Keratinocyte (primary cell): ENCODE results near the gene DENND2C. TPM values are rescaled to one million over a fixed set of nuclear protein-coding genes. Genes with fewer than 3 reads are reported as not detected.
A peak's percentile ranks its signal among the peaks of the same experiment; 100 is the strongest.

ENCODE experiments used
- DNase-seq: peaks from one replicate; pipeline ENCODE4 v3.0.0-alpha.2; 2011; ENCODE audit warnings: low read depth, missing footprints, low spot score
- FAIRE-seq: peaks from 2 replicates; lab custom pipeline; 2011; peaks lifted over from hg19 to GRCh38; lab: Jason Lieb, UNC
- H2AFZ ChIP-seq: 2 replicates; pipeline ENCODE4 v1.6.0; 2012; ENCODE audit warnings: low read length, control low read depth, inconsistent platforms; ENCODE audit not compliant: control insufficient read depth
- H3K27ac ChIP-seq: 2 replicates; pipeline ENCODE4 v1.5.1; 2011; ENCODE audit warnings: low read length; ENCODE audit not compliant: control insufficient read depth, insufficient read depth
- H3K27me3 ChIP-seq: 3 replicates; pipeline ENCODE4 v1.6.0; 2011; ENCODE audit warnings: low read length; ENCODE audit not compliant: control insufficient read depth, insufficient read depth; ENCODE audit errors: extremely low read depth
- H3K36me3 ChIP-seq, 2 experiments: 2 replicates in 1 of 2; 3 replicates in 1 of 2; pipeline ENCODE4 v1.5.1; 2011; ENCODE audit warnings: low read length in 2 of 2, mild to moderate bottlenecking in 1 of 2; ENCODE audit not compliant: control insufficient read depth in 2 of 2, insufficient read depth in 2 of 2; ENCODE audit errors: extremely low read depth in 1 of 2
- H3K4me1 ChIP-seq: 3 replicates; pipeline ENCODE4 v1.5.1; 2011; ENCODE audit warnings: low read length; ENCODE audit not compliant: control insufficient read depth, insufficient read depth; ENCODE audit errors: extremely low read depth
- H3K4me2 ChIP-seq: 3 replicates; pipeline ENCODE4 v1.6.0; 2011; ENCODE audit warnings: low read depth, low read length; ENCODE audit not compliant: control insufficient read depth, insufficient read depth; ENCODE audit errors: extremely low read depth
- H3K4me3 ChIP-seq, 3 experiments: fragments of 200-600 bp in 1 of 3; sonication (generic) in 1 of 3; 2 replicates in 2 of 3; 3 replicates in 1 of 3; pipeline ENCODE4 v1.5.1; 2011 to 2016; ENCODE audit warnings: low read length in 3 of 3, mild to moderate bottlenecking in 3 of 3, control low read depth in 2 of 3, inconsistent platforms in 1 of 3, low read depth in 1 of 3, mixed read lengths in 1 of 3, mixed run types in 1 of 3, moderate library complexity in 1 of 3; ENCODE audit not compliant: control insufficient read depth in 2 of 3, insufficient read depth in 2 of 3; ENCODE audit errors: extremely low read depth in 1 of 3
- H3K79me2 ChIP-seq: 2 replicates; pipeline ENCODE4 v1.6.0; 2012; ENCODE audit warnings: low read length; ENCODE audit not compliant: control insufficient read depth, insufficient read depth
- H3K9ac ChIP-seq: 3 replicates; pipeline ENCODE4 v1.6.0; 2011; ENCODE audit warnings: low read length; ENCODE audit not compliant: control insufficient read depth, insufficient read depth; ENCODE audit errors: extremely low read depth
- H3K9me1 ChIP-seq: 3 replicates; pipeline ENCODE4 v1.6.0; 2011; ENCODE audit warnings: low read length; ENCODE audit not compliant: control insufficient read depth, insufficient read depth; ENCODE audit errors: extremely low read depth
- H3K9me3 ChIP-seq: 2 replicates; pipeline ENCODE4 v1.5.1; 2012; ENCODE audit warnings: low read depth, low read length; ENCODE audit not compliant: control insufficient read depth
- H4K20me1 ChIP-seq: 3 replicates; pipeline ENCODE4 v1.6.0; 2011; ENCODE audit warnings: low read length; ENCODE audit not compliant: control insufficient read depth, insufficient read depth; ENCODE audit errors: extremely low read depth
- EZH2 ChIP-seq: IDR thresholded peaks from one replicate; pipeline ENCODE4 v1.6.1; 2012; ENCODE audit warnings: inconsistent platforms, mild to moderate bottlenecking, low read length, moderate library complexity
- dilution Hi-C: fragments of 300-500 bp; cut with MboI; formaldehyde crosslinking; loops from one replicate; pipeline ENCODE4 v1.7.0; 2020; ENCODE audit warnings: low sequenced_read_pairs; ENCODE audit not compliant: extremely low pct_ligation_motif_present
- polyA plus RNA-seq, 5 experiments: library from polyadenylated mRNA; depleted of rRNA in 3 of 5; stranded (reverse) in 3 of 5; stranded (forward) in 1 of 5; unstranded in 1 of 5; fragments of >200 nt; gene quantifications; 1 replicate in 1 of 5; 2 replicates in 3 of 5; 3 replicates in 1 of 5; pipeline versions ENCODE4 v1.2.1 to v1.2.3, GENCODE V29; 2011 to 2012; ENCODE audit warnings: missing spikeins in 2 of 5, low read depth in 1 of 5, low replicate concordance in 1 of 5
- TF ChIP-seq, protein P1 (sequence below), 3 experiments: IDR thresholded peaks in 1 of 3; conservative IDR thresholded peaks in 1 of 3; optimal IDR thresholded peaks in 1 of 3; 2 replicates in 2 of 3; 3 replicates in 1 of 3; pipeline versions ENCODE3 to v1.5.1; 2011; ENCODE audit warnings: low read length in 3 of 3, mild to moderate bottlenecking in 3 of 3, moderate library complexity in 2 of 3, control low read depth in 1 of 3, inconsistent platforms in 1 of 3; ENCODE audit not compliant: insufficient read depth in 2 of 3; ENCODE audit errors: extremely low read depth in 1 of 3

The DENND2C gene
- polyA plus RNA-seq, 1 donor (not counting 4 experiments of a cell fraction or from before 2014, with no cell fraction given) = 9.5 TPM

DNA sequence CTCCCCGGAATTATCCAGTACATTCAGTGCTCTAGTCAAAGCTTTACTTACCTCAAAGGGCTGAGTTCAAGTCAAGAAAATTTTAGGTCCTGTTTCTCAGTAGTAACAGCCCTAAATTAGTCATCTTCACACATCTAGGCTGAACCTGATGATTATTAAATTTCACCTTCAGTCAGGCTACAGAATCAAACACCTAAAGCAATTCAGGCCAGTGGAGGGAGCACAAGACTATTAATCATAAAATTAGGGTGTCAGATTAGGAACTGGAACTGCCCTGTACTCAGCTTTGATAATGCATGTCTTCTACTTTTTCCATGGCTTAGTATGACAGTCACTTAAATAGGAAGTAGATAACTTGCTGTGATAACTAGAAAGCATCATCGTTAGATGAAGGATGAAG, 60.0 kb downstream of the DENND2C start:
- no peak for FAIRE-seq
- no peaks in the 10 kb centered on the region for H3K9me3 ChIP-seq
- no peaks in the 10 kb centered on the region for H4K20me1 ChIP-seq
- H3K4me1 ChIP-seq = peaks cover 17% of the 10 kb centered on the region
- peak overlapping the region; percentile 100 for H3K27ac ChIP-seq
- DNase-seq = peak; percentile 45
- H3K4me2 ChIP-seq = peak overlapping the region; percentile 41
- H3K79me2 ChIP-seq = no peaks in the 10 kb centered on the region
- peaks cover 6 to 17% of the 10 kb centered on the region in 2 experiments for H3K36me3 ChIP-seq
- TF ChIP-seq EZH2 = no peak
- dilution Hi-C loops = no loop called here
- no peaks in the 10 kb centered on the region for H3K27me3 ChIP-seq
- H3K9ac ChIP-seq = peak overlapping the region; percentile 86
- no peak overlapping the region for H2AFZ ChIP-seq
- H3K4me3 ChIP-seq = no peak overlapping the region
- H3K9me1 ChIP-seq = no peaks in the 10 kb centered on the region

GRCh38 chr1:114609026-114609425, 60.8 kb downstream of the DENND2C start:
- peaks cover 6 to 17% of the 10 kb centered on the region in 2 experiments for H3K36me3 ChIP-seq
- H3K9ac ChIP-seq = no peak overlapping the region
- no peaks in the 10 kb centered on the region for H4K20me1 ChIP-seq
- no peak for TF ChIP-seq EZH2
- TF ChIP-seq, protein P1, sequence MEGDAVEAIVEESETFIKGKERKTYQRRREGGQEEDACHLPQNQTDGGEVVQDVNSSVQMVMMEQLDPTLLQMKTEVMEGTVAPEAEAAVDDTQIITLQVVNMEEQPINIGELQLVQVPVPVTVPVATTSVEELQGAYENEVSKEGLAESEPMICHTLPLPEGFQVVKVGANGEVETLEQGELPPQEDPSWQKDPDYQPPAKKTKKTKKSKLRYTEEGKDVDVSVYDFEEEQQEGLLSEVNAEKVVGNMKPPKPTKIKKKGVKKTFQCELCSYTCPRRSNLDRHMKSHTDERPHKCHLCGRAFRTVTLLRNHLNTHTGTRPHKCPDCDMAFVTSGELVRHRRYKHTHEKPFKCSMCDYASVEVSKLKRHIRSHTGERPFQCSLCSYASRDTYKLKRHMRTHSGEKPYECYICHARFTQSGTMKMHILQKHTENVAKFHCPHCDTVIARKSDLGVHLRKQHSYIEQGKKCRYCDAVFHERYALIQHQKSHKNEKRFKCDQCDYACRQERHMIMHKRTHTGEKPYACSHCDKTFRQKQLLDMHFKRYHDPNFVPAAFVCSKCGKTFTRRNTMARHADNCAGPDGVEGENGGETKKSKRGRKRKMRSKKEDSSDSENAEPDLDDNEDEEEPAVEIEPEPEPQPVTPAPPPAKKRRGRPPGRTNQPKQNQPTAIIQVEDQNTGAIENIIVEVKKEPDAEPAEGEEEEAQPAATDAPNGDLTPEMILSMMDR (optimal IDR thresholded peaks at IDR 0.05 in 1 of 3, IDR thresholded peaks at IDR 0.05 in 1 of 3, conservative IDR thresholded peaks at IDR 0.05 in 1 of 3; ENCODE audit: extremely low read depth in 1 of 3, insufficient read depth in 2 of 3, low read length in 3 of 3) = no peak
- H3K9me3 ChIP-seq = no peaks in the 10 kb centered on the region
- FAIRE-seq = no peak
- peaks cover 17% of the 10 kb centered on the region for H3K4me1 ChIP-seq
- no peaks in the 10 kb centered on the region for H3K79me2 ChIP-seq
- H3K27me3 ChIP-seq = no peaks in the 10 kb centered on the region
- peak overlapping the region; percentile 100 for H3K27ac ChIP-seq
- dilution Hi-C loops = no loop called here
- no peak overlapping the region for H2AFZ ChIP-seq
- no peak for DNase-seq
- H3K9me1 ChIP-seq = no peaks in the 10 kb centered on the region
- H3K4me2 ChIP-seq = no peak overlapping the region
- no peak overlapping the region for H3K4me3 ChIP-seq

DNA sequence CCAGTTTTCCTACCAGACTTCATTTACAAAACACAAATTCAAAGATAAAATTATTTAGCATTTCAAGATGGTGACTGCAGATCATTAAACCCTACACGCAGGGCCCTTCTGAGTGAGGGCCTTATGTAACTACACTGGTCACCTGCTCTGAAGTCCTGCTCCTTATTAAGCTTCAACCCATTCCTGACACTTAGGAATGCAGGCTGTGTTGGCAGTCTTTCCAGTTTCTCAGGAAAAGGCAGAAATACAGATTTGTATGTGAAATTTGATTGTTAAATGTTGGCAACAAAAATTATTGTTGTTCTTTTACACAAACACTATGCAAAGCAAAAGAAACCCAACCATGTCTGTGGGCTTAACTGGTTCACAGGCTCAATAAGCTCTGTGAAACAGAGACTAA, 62.6 kb downstream of the DENND2C start:
- FAIRE-seq (no peak), DNase-seq (no peak)
- H3K4me3 ChIP-seq = no peak overlapping the region
- H3K27me3 ChIP-seq = no peaks in the 10 kb centered on the region
- H2AFZ ChIP-seq = no peak overlapping the region
- no peaks in the 10 kb centered on the region for H3K79me2 ChIP-seq
- H3K9me1 ChIP-seq = no peaks in the 10 kb centered on the region
- H3K36me3 ChIP-seq = peaks cover 6 to 17% of the 10 kb centered on the region in 2 experiments
- no peak overlapping the region for H3K9ac ChIP-seq
- H4K20me1 ChIP-seq = no peaks in the 10 kb centered on the region
- no peak overlapping the region for H3K27ac ChIP-seq
- no peak for TF ChIP-seq EZH2
- TF ChIP-seq, protein P1 (optimal IDR thresholded peaks at IDR 0.05 in 1 of 3, IDR thresholded peaks at IDR 0.05 in 1 of 3, conservative IDR thresholded peaks at IDR 0.05 in 1 of 3; ENCODE audit: extremely low read depth in 1 of 3, insufficient read depth in 2 of 3, low read length in 3 of 3) = no peak
- no peak overlapping the region for H3K4me2 ChIP-seq
- dilution Hi-C loops = no loop called here
- peaks cover 17% of the 10 kb centered on the region for H3K4me1 ChIP-seq
- no peaks in the 10 kb centered on the region for H3K9me3 ChIP-seq
